Right lobe of liver (tissue), 4 donors: ENCODE results near the gene AP1B1.

Source experiments
- CTCF ChIP-seq, 4 donors: fragments of 200-600 bp in 3 of 4; fragments of 450-650 bp in 1 of 4; IDR thresholded peaks; one replicate each; pipeline versions ENCODE4 v1.5.1 to v1.8.0; 2016 to 2022; ENCODE audit warnings: antibody characterized with exemption in 4 of 4, mild to moderate bottlenecking in 2 of 4
- POLR2A ChIP-seq: fragments of 450-650 bp; IDR thresholded peaks from one replicate; pipeline ENCODE4 v1.6.1; 2017; ENCODE audit warnings: antibody characterized with exemption, mild to moderate bottlenecking
- donor health status: DM: no; HTN: no; CAD: no.
- donor health status: DM: no; HTN: no; CAD: no.
- donor health status: DM: no; HTN: yes; CAD: no.

DNA sequence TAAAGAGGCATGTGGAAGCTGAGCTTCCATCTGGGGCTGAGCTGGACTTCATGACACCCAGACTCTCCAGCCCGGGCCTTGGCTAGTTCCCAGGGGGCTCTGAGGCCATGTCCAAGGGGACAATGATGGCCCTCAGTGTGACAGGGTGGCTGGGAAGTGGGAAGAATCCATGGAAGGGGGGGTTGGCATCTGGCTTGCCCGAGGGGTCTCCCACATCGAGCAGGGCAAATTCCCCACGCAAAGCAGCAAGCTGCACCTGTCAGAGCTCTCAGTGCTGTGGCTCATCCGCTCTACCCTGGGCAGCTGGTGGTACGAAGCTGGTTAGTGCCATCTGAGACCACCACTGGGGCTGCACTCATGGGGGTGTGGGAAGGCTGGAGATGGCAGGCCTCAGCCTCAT is 9.4 kb upstream of the AP1B1 start:
- TF ChIP-seq CTCF (IDR thresholded peaks at IDR 0.05) (no peak), POLR2A (no peak)
